DOHH2 (cell line): ENCODE data around the gene LAMA5.

Experiments used
- H3F3A ChIP-seq: fragments of 200-600 bp; sonication (generic), shearing (Covaris generic); 2 replicates; pipeline ENCODE4 v1.6.0; 2016; ENCODE audit warnings: antibody characterized with exemption, mild to moderate bottlenecking; ENCODE audit not compliant: control insufficient read depth, insufficient read depth
- H3K27ac ChIP-seq: fragments of 200-600 bp; sonication (generic); 2 replicates; pipeline ENCODE4 v1.5.1; 2014; ENCODE audit warnings: low read depth, mild to moderate bottlenecking, low read length, moderate library complexity
- H3K27me3 ChIP-seq: fragments of 200-600 bp; sonication (generic); 2 replicates; pipeline ENCODE4 v1.6.1; 2014; ENCODE audit warnings: mild to moderate bottlenecking, low read length, mixed read lengths; ENCODE audit not compliant: control insufficient read depth
- H3K36me3 ChIP-seq: fragments of 200-600 bp; sonication (generic); 2 replicates; pipeline ENCODE4 v1.6.1; 2014; ENCODE audit warnings: mild to moderate bottlenecking, low read length, moderate library complexity, mixed read lengths; ENCODE audit not compliant: control insufficient read depth
- H3K4me1 ChIP-seq: fragments of 200-600 bp; sonication (generic); 2 replicates; pipeline ENCODE4 v1.6.1; 2014; ENCODE audit warnings: mild to moderate bottlenecking, low read length, mixed read lengths; ENCODE audit not compliant: control insufficient read depth
- H3K4me2 ChIP-seq: fragments of 200-600 bp; sonication (generic); 2 replicates; pipeline ENCODE4 v1.6.0; 2014; ENCODE audit warnings: mild to moderate bottlenecking, low read length, moderate library complexity
- H3K4me3 ChIP-seq: fragments of 200-600 bp; sonication (generic); 2 replicates; pipeline ENCODE4 v1.5.1; 2014; ENCODE audit warnings: mild to moderate bottlenecking, low read length, mixed read lengths
- H3K79me2 ChIP-seq: fragments of 200-600 bp; sonication (generic); 2 replicates; pipeline ENCODE4 v1.6.1; 2014; ENCODE audit warnings: mild to moderate bottlenecking, low read length, mixed read lengths; ENCODE audit not compliant: control insufficient read depth
- H3K9me2 ChIP-seq: fragments of 200-600 bp; sonication (generic); replicated peaks from 2 replicates; pipeline ENCODE4 v1.6.1; 2014; ENCODE audit warnings: mild to moderate bottlenecking, low read length, mixed read lengths; ENCODE audit not compliant: control insufficient read depth
- H3K9me3 ChIP-seq: fragments of 200-600 bp; sonication (generic); 2 replicates; pipeline ENCODE4 v1.6.1; 2014; ENCODE audit warnings: antibody characterized with exemption, low read length, mixed read lengths; ENCODE audit not compliant: control insufficient read depth, insufficient read depth
- H4K20me1 ChIP-seq: fragments of 200-600 bp; sonication (generic); 2 replicates; pipeline ENCODE4 v1.6.0; 2014; ENCODE audit warnings: low read depth, mild to moderate bottlenecking, antibody characterized with exemption, low read length, moderate library complexity; ENCODE audit not compliant: control insufficient read depth, insufficient read depth
- CTCF ChIP-seq: fragments of 200-600 bp; sonication (generic); IDR thresholded peaks from one replicate; pipeline ENCODE4 v1.5.1; 2014; ENCODE audit warnings: antibody characterized with exemption, mild to moderate bottlenecking, low read depth, low read length; ENCODE audit not compliant: poor library complexity, severe bottlenecking
- EZH2phosphoT487 ChIP-seq: fragments of 200-600 bp; sonication (generic); IDR thresholded peaks from 2 replicates; pipeline ENCODE4 v1.6.1; 2017; ENCODE audit warnings: borderline replicate concordance, mild to moderate bottlenecking, antibody characterized with exemption, low read length, moderate library complexity, mixed read lengths

Gene LAMA5

GRCh38 chr20:62291251-62292066, 75.7 kb downstream of the LAMA5 start:
- no peak overlapping the region for H3K4me3 ChIP-seq
- H3K4me2 ChIP-seq: no peak overlapping the region
- TF ChIP-seq EZH2phosphoT487 (no peak), CTCF (no peak)
- H3K79me2 ChIP-seq: no peaks in the 10 kb centered on the region
- H3F3A ChIP-seq: peaks cover 2% of the 10 kb centered on the region; the same call in 1 of the 2 replicates
- no peaks in the 10 kb centered on the region for H3K9me3 ChIP-seq
- H3K27me3 ChIP-seq: no peaks in the 10 kb centered on the region
- H4K20me1 ChIP-seq: no peaks in the 10 kb centered on the region
- H3K27ac ChIP-seq: no peak overlapping the region
- H3K36me3 ChIP-seq: peaks cover 13% of the 10 kb centered on the region; the same call in 1 of the 2 replicates
- peaks cover 5% of the 10 kb centered on the region for H3K4me1 ChIP-seq
- no peaks in the 10 kb centered on the region for H3K9me2 ChIP-seq

GRCh38 chr20:62289898-62290297, 77.2 kb downstream of the LAMA5 start:
- Histone ChIP-seq H4K20me1 (no peaks in the 10 kb centered on the region), H3K9me2 (no peaks in the 10 kb centered on the region), H3K4me3 (no peak overlapping the region), H3K79me2 (no peaks in the 10 kb centered on the region), H3K4me2 (no peak overlapping the region), H3K4me1 (peaks cover 3% of the 10 kb centered on the region; the same call in 1 of the 2 replicates), H3K9me3 (no peaks in the 10 kb centered on the region), H3F3A (peaks cover 2% of the 10 kb centered on the region; the same call in 1 of the 2 replicates), H3K36me3 (peaks cover 12% of the 10 kb centered on the region; the same call in 1 of the 2 replicates), H3K27ac (no peak overlapping the region), H3K27me3 (no peaks in the 10 kb centered on the region)
- TF ChIP-seq EZH2phosphoT487 (no peak), CTCF (no peak)

- peaks cover 12% of the 10 kb centered on the region; the same call in 1 of the 2 replicates for H3K36me3 ChIP-seq
- H4K20me1 ChIP-seq: no peaks in the 10 kb centered on the region
- no peaks in the 10 kb centered on the region for H3K9me2 ChIP-seq
- H3K27me3 ChIP-seq: no peaks in the 10 kb centered on the region
- H3K4me2 ChIP-seq: no peak overlapping the region
- H3F3A ChIP-seq: peaks cover 2% of the 10 kb centered on the region; the same call in 1 of the 2 replicates
- no peaks in the 10 kb centered on the region for H3K79me2 ChIP-seq
- H3K4me1 ChIP-seq: peaks cover 3% of the 10 kb centered on the region; the same call in 1 of the 2 replicates
- H3K9me3 ChIP-seq: no peaks in the 10 kb centered on the region
- TF ChIP-seq EZH2phosphoT487 (no peak), CTCF (no peak)
- H3K27ac ChIP-seq: no peak overlapping the region
- no peak overlapping the region for H3K4me3 ChIP-seq
Measured at GRCh38 chr20:62289131-62289530, 78.0 kb downstream of the LAMA5 start.
